Astrocyte of the cerebellum (primary cell): ENCODE data around the gene C9orf43.
"Not testable (repeated sequence)": the region's sequence is repeated elsewhere in the genome, so short reads cannot be mapped to it uniquely, and the experiment has no call there.

Experiments used
- DNase-seq: peaks from one replicate; pipeline ENCODE4 v3.0.0-alpha.2; 2011; ENCODE audit warnings: low read depth
- H3K4me3 ChIP-seq: 2 replicates; pipeline ENCODE4 v1.5.1; 2011; ENCODE audit warnings: mild to moderate bottlenecking, low read depth, low read length, moderate library complexity
- CTCF ChIP-seq: IDR thresholded peaks from 2 replicates; pipeline ENCODE4 v1.5.1; 2012; ENCODE audit warnings: low read length, low read depth, moderate library complexity, mild to moderate bottlenecking; ENCODE audit errors: missing control alignments
- in situ Hi-C: cut with HindIII; loops from 2 replicates; pipeline ENCODE4 v1.10.0; 2017; ENCODE audit warnings: low sequenced_read_pairs

The C9orf43 gene

GRCh38 chr9:113410207-113410864 lies at the start of gene C9orf43, which contains the start of gene POLE3:
C9orf43 (plus strand) TSS chr9:113410747; CDS start chr9:113413494, 2,747 bp downstream.
POLE3 (minus strand) TSS chr9:113410675; CDS start chr9:113410293, 382 bp downstream.
- no peak for TF ChIP-seq CTCF
- peak; percentile 90 for DNase-seq
- peak within 1 kb of the TSS; percentile 94 for H3K4me3 ChIP-seq
- in situ Hi-C loops, result no loop called here

GRCh38 chr9:113361304-113362018 lies 49.1 kb upstream of the C9orf43 start:
- in situ Hi-C loops, result no loop called here
- no peak overlapping the region for H3K4me3 ChIP-seq
- no peak for DNase-seq
- no peak for TF ChIP-seq CTCF

- no peak for DNase-seq
- no peak overlapping the region for H3K4me3 ChIP-seq
- in situ Hi-C loops, result no loop called here
- TF ChIP-seq CTCF, result no peak
Observed at GRCh38 chr9:113363336-113363735, 47.2 kb upstream of the C9orf43 start.

GRCh38 chr9:113364951-113365350 lies 45.6 kb upstream of the C9orf43 start:
- no peak for TF ChIP-seq CTCF
- H3K4me3 ChIP-seq, result no peak overlapping the region
- in situ Hi-C loops, result no loop called here
- no peak for DNase-seq

- in situ Hi-C loops, H3K4me3 ChIP-seq, DNase-seq: not testable (repeated sequence)
Observed at GRCh38 chr9:113365652-113366051, 44.9 kb upstream of the C9orf43 start.

- in situ Hi-C loops, result no loop called here
Observed at GRCh38 chr9:113368348-113368981, 42.1 kb upstream of the C9orf43 start.

More at GRCh38 chr9:113368348-113368981, 42.1 kb upstream of the C9orf43 start:
- TF ChIP-seq CTCF, result no peak
- no peak for DNase-seq
- no peak overlapping the region for H3K4me3 ChIP-seq
